Hepatocyte (in vitro differentiated cells): Measurements from ENCODE around the gene OLIG2.

Experiments used
- EZH2 ChIP-seq: fragments of 200-600 bp; sonication (generic); IDR thresholded peaks from 2 replicates; pipeline ENCODE4 v1.6.1; 2016; ENCODE audit warnings: antibody characterized with exemption, mild to moderate bottlenecking, borderline replicate concordance
- EZH2phosphoT487 ChIP-seq: fragments of 200-600 bp; sonication (generic); IDR thresholded peaks from one replicate; pipeline ENCODE4 v1.6.1; 2018; ENCODE audit warnings: antibody characterized with exemption, mild to moderate bottlenecking, low read depth, moderate library complexity; ENCODE audit not compliant: unreplicated experiment, severe bottlenecking

GRCh38 chr21:32990666-32991065, 35.1 kb upstream of the OLIG2 start:
- TF ChIP-seq EZH2phosphoT487, result no peak
- no peak for TF ChIP-seq EZH2
